ENCODE results near the gene DOK4.
"Not testable (repeated sequence)": the region's sequence is repeated elsewhere in the genome, so short reads cannot be mapped to it uniquely, and the experiment has no call there.

DOK4 gene

GRCh38 chr16:57439947-57440346, 46.3 kb downstream of the DOK4 start:
- not testable (repeated sequence) for DNase-seq

- no peak for DNase-seq
Observed at GRCh38 chr16:57435838-57436237, 50.5 kb downstream of the DOK4 start.

- DNase-seq = no peak
Observed at GRCh38 chr16:57434003-57434402, 52.3 kb downstream of the DOK4 start.

- DNase-seq = no peak
Observed at GRCh38 chr16:57432989-57433388, 53.3 kb downstream of the DOK4 start.

GRCh38 chr16:57432505-57432904, 53.8 kb downstream of the DOK4 start:
- no peak for DNase-seq

- DNase-seq = no peak
Observed at GRCh38 chr16:57430955-57431354, 55.3 kb downstream of the DOK4 start.

- no peak for DNase-seq
Observed at GRCh38 chr16:57427824-57428223, 58.5 kb downstream of the DOK4 start.

- no peak for DNase-seq
Observed at GRCh38 chr16:57427307-57427706, 59.0 kb downstream of the DOK4 start.

- DNase-seq = no peak
Observed at GRCh38 chr16:57426356-57426755, 59.9 kb downstream of the DOK4 start.

GRCh38 chr16:57424583-57424982, 61.7 kb downstream of the DOK4 start:
- no peak for DNase-seq

GRCh38 chr16:57423152-57423551, 63.1 kb downstream of the DOK4 start:
- no peak for DNase-seq

GRCh38 chr16:57422026-57422944, 64.0 kb downstream of the DOK4 start:
- DNase-seq = no peak

Data from activated naive CD4-positive, alpha-beta T cell (primary cell).